Measurements from ENCODE around the gene SLC49A4. TPM values are rescaled to one million over a fixed set of nuclear protein-coding genes. Genes with fewer than 3 reads are reported as not detected.

The SLC49A4 gene, protein sequence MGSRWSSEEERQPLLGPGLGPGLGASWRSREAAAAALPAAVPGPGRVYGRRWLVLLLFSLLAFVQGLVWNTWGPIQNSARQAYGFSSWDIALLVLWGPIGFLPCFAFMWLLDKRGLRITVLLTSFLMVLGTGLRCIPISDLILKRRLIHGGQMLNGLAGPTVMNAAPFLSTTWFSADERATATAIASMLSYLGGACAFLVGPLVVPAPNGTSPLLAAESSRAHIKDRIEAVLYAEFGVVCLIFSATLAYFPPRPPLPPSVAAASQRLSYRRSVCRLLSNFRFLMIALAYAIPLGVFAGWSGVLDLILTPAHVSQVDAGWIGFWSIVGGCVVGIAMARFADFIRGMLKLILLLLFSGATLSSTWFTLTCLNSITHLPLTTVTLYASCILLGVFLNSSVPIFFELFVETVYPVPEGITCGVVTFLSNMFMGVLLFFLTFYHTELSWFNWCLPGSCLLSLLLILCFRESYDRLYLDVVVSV
- 22.3 and 22.5 TPM in 2 replicates for total RNA-seq

DNA sequence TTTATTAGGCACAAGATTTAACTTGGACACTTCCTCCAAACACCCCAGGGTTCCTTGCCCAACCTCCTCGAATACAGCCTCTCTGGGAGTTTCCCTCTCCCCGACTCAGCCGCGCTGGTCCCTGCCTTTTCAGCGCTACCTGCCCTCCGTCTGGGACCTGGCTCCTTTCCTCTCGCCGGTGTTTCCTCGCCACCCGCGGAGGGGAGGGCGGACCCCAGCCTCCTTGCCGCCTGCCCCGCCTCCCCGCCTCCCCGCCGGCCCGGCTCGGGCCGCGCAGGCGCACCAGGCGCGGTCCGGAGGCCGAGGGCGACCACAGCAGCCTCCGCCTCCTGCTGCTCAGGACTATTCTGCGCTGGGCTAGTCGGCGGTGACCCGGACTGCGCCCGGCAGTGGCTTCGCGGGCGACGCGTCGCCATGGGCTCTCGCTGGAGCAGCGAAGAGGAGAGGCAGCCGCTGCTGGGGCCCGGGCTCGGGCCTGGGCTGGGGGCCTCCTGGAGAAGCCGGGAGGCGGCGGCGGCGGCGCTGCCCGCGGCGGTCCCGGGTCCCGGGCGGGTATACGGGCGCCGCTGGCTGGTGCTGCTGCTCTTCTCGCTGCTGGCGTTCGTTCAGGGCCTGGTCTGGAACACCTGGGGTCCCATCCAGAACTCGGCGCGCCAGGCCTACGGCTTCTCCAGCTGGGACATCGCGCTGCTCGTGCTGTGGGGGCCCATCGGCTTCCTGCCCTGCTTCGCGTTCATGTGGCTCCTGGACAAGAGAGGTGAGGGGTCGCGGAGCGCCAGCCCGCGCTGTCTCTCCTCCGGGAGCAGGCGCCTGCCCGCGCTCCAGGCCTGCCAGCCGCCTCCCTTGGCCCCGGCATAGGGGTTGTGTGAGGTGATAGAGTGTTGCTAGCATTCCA lies at the start of gene SLC49A4:
Gene SLC49A4, plus strand, starts transcription at position 291 of the 895 bp plus-strand sequence. Its CDS starts 124 bp downstream, at position 415.

GRCh38 chr3:122793568-122794416 lies 1.1 kb upstream of the SLC49A4 start, which contains the start of gene HSPBAP1:
Gene HSPBAP1 (minus strand): TSS chr3:122793831. CDS start chr3:122793680, 151 bp downstream.

Other genes starting within 250 kb of the SLC49A4 start
- 7.5 and 9.6 TPM in 2 replicates for gene PARP9, start 230.8 kb upstream of the SLC49A4 start, total RNA-seq
- 14.0 and 19.5 TPM in 2 replicates for gene DTX3L, start 230.7 kb upstream of the SLC49A4 start, total RNA-seq
- 0.98 and 1.3 TPM in 2 replicates for gene PARP15, start 217.4 kb upstream of the SLC49A4 start, total RNA-seq
- gene PARP14, start 114.2 kb upstream of the SLC49A4 start, total RNA-seq = 55.1 and 78.7 TPM in 2 replicates
- gene HSPBAP1, start 1.2 kb upstream of the SLC49A4 start, total RNA-seq = 5.9 and 6.7 TPM in 2 replicates
- gene SEMA5B, start 232.7 kb downstream of the SLC49A4 start, total RNA-seq = under 0.01 TPM in 1 of 2 replicates, not detected in the other